Neuronal stem cell (in vitro differentiated cells): ENCODE measurements around the gene CDH18.
"Not testable (repeated sequence)": the region's sequence is repeated elsewhere in the genome, so short reads cannot be mapped to it uniquely, and the experiment has no call there.

ENCODE experiments used
- DNase-seq: peaks from one replicate; pipeline ENCODE4 v3.0.0-alpha.2; 2013; ENCODE audit warnings: low spot score
- H2AFZ ChIP-seq: one replicate; pipeline ENCODE4 v1.6.1; 2013; ENCODE audit warnings: mild to moderate bottlenecking, low read length, inconsistent platforms
- H2AK5ac ChIP-seq: 2 replicates; pipeline ENCODE4 v1.6.1; 2013; ENCODE audit warnings: low read depth, mild to moderate bottlenecking, inconsistent platforms, low read length, moderate library complexity, mixed read lengths
- H2BK120ac ChIP-seq: 2 replicates; pipeline ENCODE4 v1.6.1; 2013; ENCODE audit warnings: low read depth, mild to moderate bottlenecking, inconsistent platforms, low read length, moderate library complexity, mixed read lengths
- H2BK12ac ChIP-seq: one replicate; pipeline ENCODE4 v1.6.1; 2013; ENCODE audit warnings: low read length, inconsistent platforms
- H2BK15ac ChIP-seq: 2 replicates; pipeline ENCODE4 v1.6.1; 2013; ENCODE audit warnings: mild to moderate bottlenecking, low read length, inconsistent platforms, mixed read lengths
- H2BK5ac ChIP-seq: one replicate; pipeline ENCODE4 v1.6.1; 2013; ENCODE audit warnings: inconsistent platforms, mild to moderate bottlenecking, low read length, moderate library complexity
- H3K14ac ChIP-seq: one replicate; pipeline ENCODE4 v1.6.1; 2013; ENCODE audit warnings: low read length, inconsistent platforms
- H3K18ac ChIP-seq: 2 replicates; pipeline ENCODE4 v1.6.1; 2013; ENCODE audit warnings: low read length, inconsistent platforms
- H3K23ac ChIP-seq: 2 replicates; pipeline ENCODE4 v1.6.1; 2013; ENCODE audit warnings: low read depth, mild to moderate bottlenecking, mixed read lengths, low read length, inconsistent platforms; ENCODE audit not compliant: poor library complexity
- H3K27ac ChIP-seq: replicated peaks from 3 replicates; pipeline ENCODE4 v1.5.1; 2013; ENCODE audit warnings: low read length, inconsistent platforms
- H3K27me3 ChIP-seq, 3 experiments: 2 replicates each; pipeline ENCODE4 v1.6.1; 2013; ENCODE audit warnings: low read length in 3 of 3, mild to moderate bottlenecking in 2 of 3, inconsistent platforms in 1 of 3, low read depth in 1 of 3, mixed read lengths in 1 of 3, moderate library complexity in 1 of 3; ENCODE audit not compliant: control insufficient read depth in 3 of 3, insufficient read depth in 3 of 3
- H3K36me3 ChIP-seq, 2 donors: replicated peaks in 1 of 2; 2 replicates each; pipeline ENCODE4 v1.6.1; 2013; ENCODE audit warnings: low read length in 2 of 2; ENCODE audit not compliant: control insufficient read depth in 2 of 2, insufficient read depth in 2 of 2
- H3K4ac ChIP-seq: 2 replicates; pipeline ENCODE4 v1.6.1; 2013; ENCODE audit warnings: inconsistent platforms, mild to moderate bottlenecking, low read length, moderate library complexity
- H3K4me1 ChIP-seq, 2 donors: 1 replicate in 1 of 2; 2 replicates in 1 of 2; pipeline ENCODE4 v1.6.1; 2013; ENCODE audit warnings: low read length in 2 of 2, low read depth in 1 of 2; ENCODE audit not compliant: control insufficient read depth in 2 of 2, insufficient read depth in 1 of 2
- H3K4me2 ChIP-seq: one replicate; pipeline ENCODE4 v1.6.1; 2013; ENCODE audit warnings: mild to moderate bottlenecking, low read length, inconsistent platforms; ENCODE audit not compliant: insufficient read depth, poor library complexity, severe bottlenecking
- H3K4me3 ChIP-seq, 2 donors: 2 replicates each; pipeline ENCODE4 v1.5.1; 2013; ENCODE audit warnings: low read length in 2 of 2, mild to moderate bottlenecking in 2 of 2, inconsistent platforms in 1 of 2, moderate library complexity in 1 of 2
- H3K79me1 ChIP-seq: one replicate; pipeline ENCODE4 v1.6.1; 2013; ENCODE audit warnings: low read depth, mild to moderate bottlenecking, inconsistent platforms, low read length, moderate library complexity
- H3K9ac ChIP-seq: one replicate; pipeline ENCODE4 v1.6.1; 2013; ENCODE audit warnings: mild to moderate bottlenecking, low read depth, low read length, inconsistent platforms; ENCODE audit not compliant: poor library complexity
- H3K9me3 ChIP-seq, 2 donors: replicated peaks in 1 of 2; 2 replicates each; pipeline versions ENCODE3 to v1.6.1; 2013; ENCODE audit warnings: low read length in 2 of 2, mild to moderate bottlenecking in 2 of 2, inconsistent platforms in 1 of 2, low read depth in 1 of 2, mixed read lengths in 1 of 2, moderate library complexity in 1 of 2; ENCODE audit not compliant: control insufficient read depth in 2 of 2, insufficient read depth in 1 of 2
- H4K8ac ChIP-seq: one replicate; pipeline ENCODE4 v1.6.1; 2013; ENCODE audit warnings: low read depth, mild to moderate bottlenecking, inconsistent platforms, low read length, moderate library complexity
- H4K91ac ChIP-seq: one replicate; pipeline ENCODE4 v1.6.1; 2013; ENCODE audit warnings: low read length, low read depth, mild to moderate bottlenecking, inconsistent platforms; ENCODE audit not compliant: poor library complexity
- WGBS, 2 donors: extraction: QIAGEN DNeasy Blood & Tissue Kit; methylation state at CpG; one replicate each; pipeline ENCODE4 v1.1.7; 2013; ENCODE audit warnings: missing lambda C conversion rate in 2 of 2, mixed read lengths in 1 of 2; ENCODE audit not compliant: insufficient read length in 2 of 2, insufficient replicate concordance in 1 of 2; ENCODE audit errors: extremely low coverage in 2 of 2; 5-methylcytosine and 5-hydroxymethylcytosine counted together

Gene CDH18

DNA sequence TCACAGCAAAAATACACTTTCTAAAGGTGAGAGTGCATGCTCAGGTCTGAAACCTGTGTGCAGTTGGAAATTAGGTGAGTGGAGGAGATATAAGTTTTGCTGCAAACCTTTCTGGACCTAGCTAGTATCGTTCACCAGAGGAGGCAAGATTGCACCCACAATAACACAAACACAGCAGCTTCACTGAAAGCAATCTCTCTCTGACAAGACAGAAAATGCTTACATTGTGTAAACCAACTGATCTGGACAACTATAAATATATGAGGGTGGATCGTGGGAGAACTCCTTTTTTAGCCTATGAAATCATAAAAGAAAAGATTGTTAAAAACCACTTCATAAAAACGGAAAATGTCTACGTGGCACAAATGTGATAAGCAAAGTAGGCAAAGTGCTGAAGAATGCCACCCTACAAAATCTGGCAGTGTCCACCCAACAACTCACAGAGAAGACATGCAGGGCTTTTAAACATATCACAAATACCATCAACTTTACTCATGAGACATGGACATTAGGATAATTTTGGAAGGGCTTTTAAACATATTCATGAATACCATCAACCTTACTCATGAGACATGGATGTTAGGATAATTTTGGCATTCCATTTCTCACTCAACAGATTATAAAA lies 134.3 kb downstream of the CDH18 start:
- Histone ChIP-seq H3K36me3 (no peaks in the 10 kb centered on the region), H3K27ac (no peak overlapping the region), H3K9me3 (no peaks in the 10 kb centered on the region), H3K9ac (no peak overlapping the region), H4K91ac (no peak overlapping the region), H3K4me3 (no peak overlapping the region), H4K8ac (no peak overlapping the region), H2AK5ac (no peak overlapping the region), H3K27me3 (no peaks in the 10 kb centered on the region), H2BK15ac (no peak overlapping the region), H3K14ac (no peak overlapping the region), H3K79me1 (no peaks in the 10 kb centered on the region), H3K23ac (no peak overlapping the region), H3K4ac (no peak overlapping the region), H3K4me2 (no peak overlapping the region), H2BK120ac (no peak overlapping the region), H3K4me1 (no peaks in the 10 kb centered on the region), H3K18ac (no peak overlapping the region), H2AFZ (no peak overlapping the region), H2BK5ac (no peak overlapping the region), H2BK12ac (no peak overlapping the region)
- WGBS, 2 donors, result no CpG with 5 or more reads among the region's 4 CpGs
- no peak for DNase-seq

DNA sequence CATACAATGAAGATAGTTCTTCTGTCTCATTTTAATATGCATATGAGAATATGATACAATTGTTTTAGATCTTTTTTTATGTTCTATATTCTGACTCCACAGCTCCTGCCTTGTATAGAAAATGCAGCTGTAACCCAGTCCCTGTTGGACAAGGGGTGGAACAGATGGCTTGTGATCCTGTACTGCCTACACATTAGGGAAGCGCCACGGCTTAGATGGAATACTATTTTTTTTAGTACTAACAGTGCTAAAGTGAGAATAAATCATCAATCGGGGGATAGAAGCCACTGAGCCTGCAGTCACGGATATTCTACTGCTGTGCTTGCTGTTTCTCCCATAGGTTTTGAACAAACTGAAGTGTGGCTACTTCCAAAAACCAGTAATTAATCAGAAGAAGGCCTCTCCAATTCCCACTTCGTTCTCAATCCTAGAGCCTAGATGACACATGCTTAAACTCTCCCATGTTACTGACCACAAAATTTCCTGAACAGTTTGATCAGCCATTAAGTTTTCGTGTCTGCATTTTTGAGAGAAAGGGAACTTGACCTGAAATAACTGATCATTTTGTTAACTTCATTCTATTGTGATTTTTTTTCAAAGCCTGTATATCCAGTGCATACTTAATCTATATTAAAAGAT lies 150.3 kb downstream of the CDH18 start:
- Histone ChIP-seq H3K4ac (no peak overlapping the region), H3K4me3 (no peak overlapping the region), H3K4me2 (no peak overlapping the region), H2AK5ac (no peak overlapping the region), H3K9ac (no peak overlapping the region), H2AFZ (no peak overlapping the region), H4K8ac (no peak overlapping the region), H3K23ac (no peak overlapping the region), H3K79me1 (no peaks in the 10 kb centered on the region), H2BK5ac (no peak overlapping the region), H3K9me3 (no peaks in the 10 kb centered on the region), H3K18ac (no peak overlapping the region), H3K36me3 (no peaks in the 10 kb centered on the region), H4K91ac (no peak overlapping the region), H2BK15ac (no peak overlapping the region), H3K27me3 (no peaks in the 10 kb centered on the region), H2BK12ac (no peak overlapping the region), H2BK120ac (no peak overlapping the region), H3K4me1 (no peaks in the 10 kb centered on the region), H3K14ac (no peak overlapping the region), H3K27ac (no peak overlapping the region)
- no peak for DNase-seq
- no CpG with 5 or more reads among the region's 6 CpGs for WGBS, 2 donors

DNA sequence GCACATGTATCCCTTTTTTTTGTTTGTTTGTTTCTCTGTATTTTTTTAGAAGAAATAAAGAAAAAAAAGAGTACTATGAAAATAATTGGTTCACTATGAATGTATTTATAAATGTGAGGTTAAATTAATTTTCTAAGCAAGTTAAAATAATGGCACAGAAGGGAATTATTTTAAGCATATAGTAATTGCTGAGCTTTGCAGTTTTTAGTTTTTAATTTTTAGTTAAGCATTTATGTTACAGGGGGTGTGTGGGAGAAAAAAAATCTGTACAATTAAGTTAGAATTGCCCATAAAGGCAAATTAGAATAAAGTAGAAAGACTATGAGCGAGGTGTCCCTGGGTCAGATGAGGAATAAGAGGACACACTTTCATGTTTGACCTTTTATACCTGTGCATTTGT lies 152.6 kb downstream of the CDH18 start:
- no peaks in the 10 kb centered on the region for H3K36me3 ChIP-seq
- no peak overlapping the region for H3K27ac ChIP-seq
- no peak overlapping the region for H4K8ac ChIP-seq
- no peak overlapping the region for H3K23ac ChIP-seq
- H3K27me3 ChIP-seq, result no peaks in the 10 kb centered on the region
- H2BK120ac ChIP-seq, result no peak overlapping the region
- no peak overlapping the region for H2BK15ac ChIP-seq
- H3K4ac ChIP-seq, result no peak overlapping the region
- no peak overlapping the region for H3K4me2 ChIP-seq
- no peaks in the 10 kb centered on the region for H3K4me1 ChIP-seq
- H3K18ac ChIP-seq, result no peak overlapping the region
- no CpG with 5 or more reads among the region's 1 CpG for WGBS, 2 donors
- no peak overlapping the region for H2BK12ac ChIP-seq
- H3K14ac ChIP-seq, result no peak overlapping the region
- H3K9me3 ChIP-seq, result no peaks in the 10 kb centered on the region
- H3K79me1 ChIP-seq, result no peaks in the 10 kb centered on the region
- no peak overlapping the region for H2BK5ac ChIP-seq
- DNase-seq, result no peak
- H3K9ac ChIP-seq, result no peak overlapping the region
- H4K91ac ChIP-seq, result no peak overlapping the region
- H2AFZ ChIP-seq, result no peak overlapping the region
- no peak overlapping the region for H3K4me3 ChIP-seq
- no peak overlapping the region for H2AK5ac ChIP-seq

DNA sequence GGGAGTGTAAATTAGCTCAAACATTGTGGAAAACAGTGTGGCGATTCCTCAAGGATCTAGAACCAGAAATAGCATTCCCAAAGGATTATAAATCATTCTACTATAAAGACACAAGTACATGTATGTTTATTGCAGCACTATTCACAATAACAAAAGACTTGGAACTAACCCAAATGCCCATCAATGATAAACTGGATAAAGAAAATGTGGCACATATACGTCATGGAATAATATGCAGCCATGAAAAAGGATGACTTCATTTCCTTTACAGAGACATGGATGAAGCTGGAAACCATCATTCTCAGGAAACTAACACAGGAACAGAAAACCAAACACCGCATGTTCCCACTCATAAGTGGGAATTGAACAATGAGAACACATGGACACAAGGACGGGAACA lies 175.3 kb downstream of the CDH18 start:
- no CpG with 5 or more reads among the region's 4 CpGs for WGBS, 2 donors
- H3K79me1 ChIP-seq, result not testable (repeated sequence)

More for the DNA sequence above, 175.3 kb downstream of the CDH18 start:
- H2BK120ac ChIP-seq, H4K91ac ChIP-seq, H3K4ac ChIP-seq, H3K4me3 ChIP-seq, H3K9me3 ChIP-seq, H3K4me1 ChIP-seq, H2BK5ac ChIP-seq, H4K8ac ChIP-seq, H3K36me3 ChIP-seq, H3K27ac ChIP-seq, H3K27me3 ChIP-seq, H3K4me2 ChIP-seq, H3K9ac ChIP-seq, H2AFZ ChIP-seq, H2AK5ac ChIP-seq, DNase-seq, H3K23ac ChIP-seq, H2BK15ac ChIP-seq, H2BK12ac ChIP-seq, H3K14ac ChIP-seq, H3K18ac ChIP-seq: not testable (repeated sequence)
